Duodenal mucosa (tissue), 2 donors: ENCODE data around the gene USH2A.

Experiments
- H3K27ac ChIP-seq: one replicate; pipeline ENCODE4 v1.7.0; 2013; ENCODE audit warnings: low read depth, low read length
- H3K27me3 ChIP-seq, 2 donors: one replicate each; pipeline ENCODE4 v1.7.0; 2013; ENCODE audit warnings: low read length in 2 of 2, control low read depth in 1 of 2; ENCODE audit not compliant: insufficient read depth in 2 of 2, control insufficient read depth in 1 of 2
- H3K36me3 ChIP-seq, 2 donors: one replicate each; pipeline ENCODE4 v1.7.0; 2013; ENCODE audit warnings: low read length in 2 of 2, control low read depth in 1 of 2; ENCODE audit not compliant: insufficient read depth in 2 of 2, control insufficient read depth in 1 of 2
- H3K4me1 ChIP-seq, 2 donors: one replicate each; pipeline ENCODE4 v1.7.0; 2013; ENCODE audit warnings: low read length in 2 of 2, control low read depth in 1 of 2; ENCODE audit not compliant: insufficient read depth in 2 of 2, control insufficient read depth in 1 of 2
- H3K4me3 ChIP-seq, 2 donors: one replicate each; pipeline ENCODE4 v1.7.0; 2013; ENCODE audit warnings: low read length in 2 of 2, low read depth in 1 of 2
- H3K9ac ChIP-seq, 2 donors: one replicate each; pipeline ENCODE4 v1.7.0; 2013; ENCODE audit warnings: low read length in 2 of 2, low read depth in 1 of 2
- H3K9me3 ChIP-seq, 2 donors: one replicate each; pipeline ENCODE4 v1.7.0; 2013; ENCODE audit warnings: low read length in 2 of 2, control low read depth in 1 of 2; ENCODE audit not compliant: control insufficient read depth in 1 of 2

USH2A gene

GRCh38 chr1:215842905-215843304 lies 580.3 kb downstream of the USH2A start:
- Histone ChIP-seq H3K27me3 (no peaks in the 10 kb centered on the region), H3K27ac (no peak overlapping the region), H3K9ac (no peak overlapping the region), H3K4me1 (no peaks in the 10 kb centered on the region), H3K4me3 (no peak overlapping the region), H3K36me3 (no peaks in the 10 kb centered on the region), H3K9me3 (no peaks in the 10 kb centered on the region)

DNA sequence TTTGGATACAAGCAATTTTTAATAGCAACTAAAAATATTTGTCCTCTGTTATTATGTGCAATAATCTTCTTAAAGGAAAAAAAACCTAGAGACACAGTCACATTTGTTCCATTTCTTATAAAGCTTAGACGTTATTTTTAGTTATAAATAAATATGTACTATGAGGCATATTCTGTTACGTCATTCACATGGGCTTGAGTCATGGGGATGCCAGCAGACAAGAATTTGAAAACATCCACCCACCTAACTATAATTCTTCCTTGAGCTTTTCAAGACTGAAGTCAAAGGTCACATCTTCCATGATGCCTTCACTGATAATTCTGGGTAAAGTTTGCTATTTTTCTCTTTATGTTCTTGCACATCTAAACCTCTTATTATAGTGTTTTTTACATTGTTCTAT lies 587.3 kb downstream of the USH2A start:
- H3K36me3 ChIP-seq = no peaks in the 10 kb centered on the region
- H3K27ac ChIP-seq = no peak overlapping the region
- H3K27me3 ChIP-seq = no peaks in the 10 kb centered on the region
- H3K4me3 ChIP-seq = no peak overlapping the region
- no peaks in the 10 kb centered on the region for H3K4me1 ChIP-seq
- H3K9ac ChIP-seq = no peak overlapping the region
- H3K9me3 ChIP-seq = no peaks in the 10 kb centered on the region

- Histone ChIP-seq H3K9me3 (no peaks in the 10 kb centered on the region), H3K9ac (no peak overlapping the region), H3K27me3 (no peaks in the 10 kb centered on the region), H3K27ac (no peak overlapping the region), H3K4me3 (no peak overlapping the region), H3K36me3 (no peaks in the 10 kb centered on the region), H3K4me1 (no peaks in the 10 kb centered on the region)
These were observed 589.1 kb downstream of the USH2A start for GRCh38 chr1:215833941-215834729.

DNA sequence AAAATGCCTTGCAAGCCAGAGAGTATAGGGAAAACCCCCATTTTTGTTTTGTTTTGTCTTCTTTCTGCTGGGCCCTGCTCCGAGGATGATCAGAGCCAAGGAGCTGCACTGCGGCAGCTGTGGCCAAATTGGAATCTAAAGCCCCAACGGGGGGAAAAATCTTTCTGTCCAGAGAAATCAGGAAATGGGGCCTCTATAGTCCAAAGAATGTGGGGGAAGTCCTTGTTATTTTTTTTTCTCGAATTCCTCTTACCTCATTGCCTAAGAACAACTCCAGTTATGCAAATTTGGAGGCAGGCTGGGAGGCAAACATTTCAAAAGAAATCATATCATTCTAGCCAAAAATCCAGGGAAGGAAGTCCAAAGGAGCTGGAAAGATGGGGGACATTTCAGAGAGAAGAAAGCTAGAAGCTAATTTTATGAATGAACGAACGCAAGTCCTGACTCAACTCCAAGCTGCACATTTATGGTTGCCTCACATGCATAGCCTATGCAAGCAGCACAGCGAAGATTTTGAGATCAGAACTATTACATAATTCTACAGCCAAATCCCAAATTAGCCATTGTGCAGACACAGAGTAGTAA lies 592.9 kb downstream of the USH2A start:
- H3K4me3 ChIP-seq = no peak overlapping the region
- no peak overlapping the region for H3K9ac ChIP-seq
- no peaks in the 10 kb centered on the region for H3K27me3 ChIP-seq
- no peak overlapping the region for H3K27ac ChIP-seq
- H3K4me1 ChIP-seq = no peaks in the 10 kb centered on the region
- no peaks in the 10 kb centered on the region for H3K36me3 ChIP-seq
- H3K9me3 ChIP-seq = no peaks in the 10 kb centered on the region

- no peak overlapping the region for H3K4me3 ChIP-seq
- no peaks in the 10 kb centered on the region for H3K9me3 ChIP-seq
- no peaks in the 10 kb centered on the region for H3K27me3 ChIP-seq
- H3K36me3 ChIP-seq = no peaks in the 10 kb centered on the region
- no peak overlapping the region for H3K27ac ChIP-seq
- no peaks in the 10 kb centered on the region for H3K4me1 ChIP-seq
- H3K9ac ChIP-seq = no peak overlapping the region
These were observed 598.2 kb downstream of the USH2A start for GRCh38 chr1:215825056-215825455.

GRCh38 chr1:215824245-215824644 lies 599.0 kb downstream of the USH2A start:
- Histone ChIP-seq H3K4me3 (no peak overlapping the region), H3K27me3 (no peaks in the 10 kb centered on the region), H3K9me3 (no peaks in the 10 kb centered on the region), H3K36me3 (no peaks in the 10 kb centered on the region), H3K27ac (no peak overlapping the region), H3K9ac (no peak overlapping the region), H3K4me1 (no peaks in the 10 kb centered on the region)

DNA sequence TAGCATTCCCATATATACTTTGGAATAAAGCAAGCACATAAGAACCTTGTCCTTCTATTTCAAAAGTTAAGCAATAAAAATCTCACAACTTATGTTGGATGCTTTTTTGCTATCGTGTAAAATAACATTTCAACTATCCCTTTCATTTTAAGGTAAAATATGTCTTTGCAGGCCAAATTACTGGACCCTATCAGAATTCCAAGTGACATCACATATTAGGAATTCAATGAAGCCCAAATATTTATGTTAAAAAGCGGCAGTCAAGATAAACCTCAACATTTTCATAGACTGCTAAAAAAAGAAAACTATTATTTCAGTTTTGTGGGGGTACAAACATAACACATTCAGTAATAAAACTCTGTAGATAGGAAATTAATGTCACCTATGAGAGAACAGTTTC lies 604.1 kb downstream of the USH2A start:
- Histone ChIP-seq H3K9ac (no peak overlapping the region), H3K27ac (no peak overlapping the region), H3K36me3 (no peaks in the 10 kb centered on the region), H3K4me1 (no peaks in the 10 kb centered on the region), H3K9me3 (no peaks in the 10 kb centered on the region), H3K4me3 (no peak overlapping the region), H3K27me3 (no peaks in the 10 kb centered on the region)

GRCh38 chr1:215807911-215808436 lies 615.3 kb downstream of the USH2A start:
- H3K27ac ChIP-seq = no peak overlapping the region
- no peaks in the 10 kb centered on the region for H3K27me3 ChIP-seq
- no peak overlapping the region for H3K4me3 ChIP-seq
- no peaks in the 10 kb centered on the region for H3K4me1 ChIP-seq
- H3K9ac ChIP-seq = no peak overlapping the region
- H3K9me3 ChIP-seq = peaks cover 3 to 5% of the 10 kb centered on the region in 2 donors
- no peaks in the 10 kb centered on the region for H3K36me3 ChIP-seq

DNA sequence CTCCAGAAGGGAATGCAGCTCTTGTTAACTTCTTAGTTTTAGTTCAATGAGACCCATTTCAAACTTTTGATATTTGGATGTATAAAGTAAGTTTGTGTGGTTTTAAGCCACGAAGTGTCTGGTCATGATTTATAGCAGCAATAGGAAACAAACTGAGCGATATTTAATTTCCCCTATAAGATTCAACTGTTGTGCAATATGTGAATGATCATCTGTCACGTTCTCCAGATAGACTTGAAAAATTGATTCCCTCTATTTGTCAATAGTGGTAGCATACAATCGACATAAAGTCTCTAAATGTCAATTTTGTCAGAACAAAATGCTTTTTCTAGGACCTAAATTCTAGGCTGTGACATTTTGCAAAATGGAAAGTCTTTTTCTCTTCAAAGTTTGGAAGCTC lies 616.0 kb downstream of the USH2A start:
- peaks cover 3 to 5% of the 10 kb centered on the region in 2 donors for H3K9me3 ChIP-seq
- no peaks in the 10 kb centered on the region for H3K36me3 ChIP-seq
- no peak overlapping the region for H3K9ac ChIP-seq
- no peaks in the 10 kb centered on the region for H3K27me3 ChIP-seq
- no peak overlapping the region for H3K4me3 ChIP-seq
- H3K4me1 ChIP-seq = no peaks in the 10 kb centered on the region
- no peak overlapping the region for H3K27ac ChIP-seq

DNA sequence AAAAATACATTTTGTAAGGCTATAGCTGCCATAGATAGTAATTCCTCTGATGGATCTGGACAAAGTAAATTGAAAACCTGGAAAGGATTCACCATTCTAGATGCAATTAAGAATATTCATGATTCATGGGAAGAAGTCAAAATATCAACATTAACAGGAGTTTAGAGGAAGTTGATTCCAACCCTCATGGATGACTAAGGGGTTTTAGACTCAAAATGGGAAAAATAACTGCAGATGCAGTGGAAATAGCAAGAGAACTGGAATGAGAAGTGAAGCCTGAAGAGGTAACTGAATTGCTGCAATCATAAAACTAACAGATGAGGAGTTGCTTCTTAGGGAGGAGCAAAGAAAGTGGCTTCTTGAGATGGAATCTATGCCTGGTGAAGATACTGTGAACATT lies 625.4 kb downstream of the USH2A start:
- Histone ChIP-seq H3K36me3 (no peaks in the 10 kb centered on the region), H3K9me3 (no peaks in the 10 kb centered on the region), H3K4me1 (no peaks in the 10 kb centered on the region), H3K27me3 (no peaks in the 10 kb centered on the region), H3K4me3 (no peak overlapping the region), H3K9ac (no peak overlapping the region), H3K27ac (no peak overlapping the region)
